ENCODE results near the gene LGSN. TPM values are rescaled to one million over a fixed set of nuclear protein-coding genes. Genes with fewer than 3 reads are reported as not detected.
A peak's percentile ranks its signal among the peaks of the same experiment; 100 is the strongest.

The LGSN gene
- total RNA-seq, 1 donor from 2014 or later: 0.25 TPM

- H3K9ac ChIP-seq (ENCODE audit: low read length): no peak overlapping the region
- H3K27me3 ChIP-seq (ENCODE audit: insufficient read depth, low read length): no peaks in the 10 kb centered on the region
- no peaks in the 10 kb centered on the region for H3K36me3 ChIP-seq (ENCODE audit: insufficient read depth, low read length)
- no peaks in the 10 kb centered on the region for H3K9me3 Mint-ChIP-seq (ENCODE audit: unreplicated experiment)
- no peaks in the 10 kb centered on the region for H3K27me3 Mint-ChIP-seq (ENCODE audit: low read depth, unreplicated experiment)
- peaks cover 12% of the 10 kb centered on the region for H3K4me1 Mint-ChIP-seq (ENCODE audit: low read depth, unreplicated experiment)
- H3K27ac ChIP-seq (ENCODE audit: low read depth, low read length): no peak overlapping the region
- H3K4me1 ChIP-seq (ENCODE audit: insufficient read depth, low read length): no peaks in the 10 kb centered on the region
- H3K36me3 Mint-ChIP-seq (ENCODE audit: low read depth, unreplicated experiment): no peaks in the 10 kb centered on the region
- no peak overlapping the region for H3K4me3 ChIP-seq (ENCODE audit: insufficient read depth, low read depth, low read length)
- H3K4me2 ChIP-seq (ENCODE audit: low read length): peak overlapping the region; percentile 20
- H4K20me1 ChIP-seq (ENCODE audit: insufficient read depth, low read length): no peaks in the 10 kb centered on the region
- TF ChIP-seq, protein P1, sequence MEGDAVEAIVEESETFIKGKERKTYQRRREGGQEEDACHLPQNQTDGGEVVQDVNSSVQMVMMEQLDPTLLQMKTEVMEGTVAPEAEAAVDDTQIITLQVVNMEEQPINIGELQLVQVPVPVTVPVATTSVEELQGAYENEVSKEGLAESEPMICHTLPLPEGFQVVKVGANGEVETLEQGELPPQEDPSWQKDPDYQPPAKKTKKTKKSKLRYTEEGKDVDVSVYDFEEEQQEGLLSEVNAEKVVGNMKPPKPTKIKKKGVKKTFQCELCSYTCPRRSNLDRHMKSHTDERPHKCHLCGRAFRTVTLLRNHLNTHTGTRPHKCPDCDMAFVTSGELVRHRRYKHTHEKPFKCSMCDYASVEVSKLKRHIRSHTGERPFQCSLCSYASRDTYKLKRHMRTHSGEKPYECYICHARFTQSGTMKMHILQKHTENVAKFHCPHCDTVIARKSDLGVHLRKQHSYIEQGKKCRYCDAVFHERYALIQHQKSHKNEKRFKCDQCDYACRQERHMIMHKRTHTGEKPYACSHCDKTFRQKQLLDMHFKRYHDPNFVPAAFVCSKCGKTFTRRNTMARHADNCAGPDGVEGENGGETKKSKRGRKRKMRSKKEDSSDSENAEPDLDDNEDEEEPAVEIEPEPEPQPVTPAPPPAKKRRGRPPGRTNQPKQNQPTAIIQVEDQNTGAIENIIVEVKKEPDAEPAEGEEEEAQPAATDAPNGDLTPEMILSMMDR (IDR thresholded peaks at IDR 0.05; ENCODE audit: insufficient read depth, low read depth, low read length): peak; percentile 48
- no peak for TF ChIP-seq EZH2 (IDR thresholded peaks at IDR 0.05; ENCODE audit: insufficient read depth, low read length)
- DNase-seq (ENCODE audit: low read depth): peak; percentile 4
- H3K9me3 ChIP-seq (ENCODE audit: insufficient read depth, low read depth, low read length): no peaks in the 10 kb centered on the region
- H3K27ac Mint-ChIP-seq (ENCODE audit: unreplicated experiment): no peak overlapping the region
- H3K4me3 Mint-ChIP-seq (ENCODE audit: unreplicated experiment): no peak overlapping the region
- FAIRE-seq: no peak
- no peaks in the 10 kb centered on the region for H3K79me2 ChIP-seq (ENCODE audit: insufficient read depth, low read length)
- H2AFZ ChIP-seq (ENCODE audit: low read depth, low read length): peak overlapping the region; percentile 7
Measured at GRCh38 chr6:63352544-63353285, 32.9 kb upstream of the LGSN start.

- no peak overlapping the region for H3K4me2 ChIP-seq (ENCODE audit: low read length)
- H3K27me3 Mint-ChIP-seq (ENCODE audit: low read depth, unreplicated experiment): no peaks in the 10 kb centered on the region
- no peaks in the 10 kb centered on the region for H3K9me3 Mint-ChIP-seq (ENCODE audit: unreplicated experiment)
- no peaks in the 10 kb centered on the region for H3K27me3 ChIP-seq (ENCODE audit: insufficient read depth, low read length)
- no peak overlapping the region for H3K4me3 ChIP-seq (ENCODE audit: insufficient read depth, low read depth, low read length)
- H3K27ac ChIP-seq (ENCODE audit: low read depth, low read length): no peak overlapping the region
- H3K4me1 Mint-ChIP-seq (ENCODE audit: low read depth, unreplicated experiment): peaks cover 16% of the 10 kb centered on the region
- peak overlapping the region; percentile 7 for H2AFZ ChIP-seq (ENCODE audit: low read depth, low read length)
- H3K79me2 ChIP-seq (ENCODE audit: insufficient read depth, low read length): no peaks in the 10 kb centered on the region
- DNase-seq (ENCODE audit: low read depth) (peak; percentile 49), FAIRE-seq (no peak)
- H3K4me3 Mint-ChIP-seq (ENCODE audit: unreplicated experiment): no peak overlapping the region
- no peaks in the 10 kb centered on the region for H4K20me1 ChIP-seq (ENCODE audit: insufficient read depth, low read length)
- no peaks in the 10 kb centered on the region for H3K4me1 ChIP-seq (ENCODE audit: insufficient read depth, low read length)
- TF ChIP-seq EZH2 (IDR thresholded peaks at IDR 0.05; ENCODE audit: insufficient read depth, low read length): no peak
- TF ChIP-seq, protein P1 (IDR thresholded peaks at IDR 0.05; ENCODE audit: insufficient read depth, low read depth, low read length): peak; percentile 25
- no peaks in the 10 kb centered on the region for H3K36me3 Mint-ChIP-seq (ENCODE audit: low read depth, unreplicated experiment)
- no peaks in the 10 kb centered on the region for H3K9me3 ChIP-seq (ENCODE audit: insufficient read depth, low read depth, low read length)
- no peak overlapping the region for H3K9ac ChIP-seq (ENCODE audit: low read length)
- no peaks in the 10 kb centered on the region for H3K36me3 ChIP-seq (ENCODE audit: insufficient read depth, low read length)
- H3K27ac Mint-ChIP-seq (ENCODE audit: unreplicated experiment): no peak overlapping the region
Measured at GRCh38 chr6:63352069-63352543, 32.3 kb upstream of the LGSN start.

DNA sequence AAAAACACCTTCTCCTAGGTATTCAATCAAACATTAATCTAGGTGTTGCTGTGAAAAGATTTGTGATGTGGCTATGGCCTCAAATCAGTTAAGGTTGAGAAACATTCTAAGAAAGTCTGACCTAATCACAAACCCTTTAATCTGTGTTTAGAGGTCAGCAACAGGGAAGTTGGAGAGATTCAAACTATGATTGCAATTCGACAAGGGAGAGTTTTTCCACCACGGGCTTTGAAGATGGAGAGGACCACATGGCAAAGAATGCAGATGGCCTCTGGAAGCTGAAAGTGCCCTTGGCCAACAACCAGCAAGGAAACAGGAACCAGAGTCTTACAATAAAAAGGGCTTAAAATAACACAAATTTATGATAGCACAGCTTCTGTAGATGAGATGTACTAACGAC lies 29.6 kb upstream of the LGSN start:
- no peak for TF ChIP-seq EZH2 (IDR thresholded peaks at IDR 0.05; ENCODE audit: insufficient read depth, low read length)
- TF ChIP-seq, protein P1 (IDR thresholded peaks at IDR 0.05; ENCODE audit: insufficient read depth, low read depth, low read length): no peak
- Histone ChIP-seq H3K4me2 (ENCODE audit: low read length) (no peak overlapping the region), H3K79me2 (ENCODE audit: insufficient read depth, low read length) (no peaks in the 10 kb centered on the region), H3K27ac (ENCODE audit: low read depth, low read length) (no peak overlapping the region), H2AFZ (ENCODE audit: low read depth, low read length) (no peak overlapping the region), H3K9ac (ENCODE audit: low read length) (no peak overlapping the region), H3K36me3 (ENCODE audit: insufficient read depth, low read length) (no peaks in the 10 kb centered on the region), H3K27me3 (ENCODE audit: insufficient read depth, low read length) (no peaks in the 10 kb centered on the region), H4K20me1 (ENCODE audit: insufficient read depth, low read length) (no peaks in the 10 kb centered on the region), H3K4me1 (ENCODE audit: insufficient read depth, low read length) (no peaks in the 10 kb centered on the region), H3K9me3 (ENCODE audit: insufficient read depth, low read depth, low read length) (no peaks in the 10 kb centered on the region), H3K4me3 (ENCODE audit: insufficient read depth, low read depth, low read length) (no peak overlapping the region)
- Mint-ChIP-seq H3K4me3 (ENCODE audit: unreplicated experiment) (no peak overlapping the region), H3K4me1 (ENCODE audit: low read depth, unreplicated experiment) (peaks cover 18% of the 10 kb centered on the region), H3K27ac (ENCODE audit: unreplicated experiment) (no peak overlapping the region), H3K9me3 (ENCODE audit: unreplicated experiment) (no peaks in the 10 kb centered on the region), H3K36me3 (ENCODE audit: low read depth, unreplicated experiment) (no peaks in the 10 kb centered on the region), H3K27me3 (ENCODE audit: low read depth, unreplicated experiment) (no peaks in the 10 kb centered on the region)
- DNase-seq (ENCODE audit: low read depth) (no peak), FAIRE-seq (no peak)

All from astrocyte (in vitro differentiated cells and primary cell).